ENCODE data around the gene ZFX. TPM values are rescaled to one million over a fixed set of nuclear protein-coding genes. Genes with fewer than 3 reads are reported as not detected.

Gene ZFX
- total RNA-seq, 1 donor from 2014 or later: 72.8 TPM

DNA sequence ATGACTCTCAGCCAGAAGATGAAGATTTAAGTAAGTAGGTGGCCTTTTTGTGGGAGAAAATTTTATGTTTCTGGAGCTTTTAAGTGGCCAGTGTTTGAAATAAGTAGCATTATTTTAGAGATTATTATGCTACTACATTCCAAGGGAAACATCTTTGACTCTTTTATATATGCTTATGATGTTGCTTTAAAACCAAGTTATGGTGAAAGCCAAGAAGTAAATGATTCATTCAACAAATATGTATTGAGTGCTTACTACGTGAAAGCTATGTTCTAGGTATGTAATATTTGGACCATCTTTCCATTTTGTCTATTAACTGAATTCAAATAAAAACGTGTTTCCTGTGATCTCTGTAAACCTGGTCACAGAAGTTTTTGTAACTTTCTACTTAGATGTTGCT lies 58.3 kb downstream of the ZFX start:
- Mint-ChIP-seq H3K4me3 (ENCODE audit: unreplicated experiment) (no peak overlapping the region), H3K36me3 (ENCODE audit: low read depth) (peaks cover 32% of the 10 kb centered on the region), H3K9me3 (ENCODE audit: low read depth) (no peaks in the 10 kb centered on the region), H3K27me3 (ENCODE audit: low read depth) (no peaks in the 10 kb centered on the region), H3K27ac (ENCODE audit: unreplicated experiment) (peak overlapping the region; percentile 56), H3K4me1 (ENCODE audit: low read depth) (peaks cover 37% of the 10 kb centered on the region)
- no peak for DNase-seq (ENCODE audit: low spot score)
- TF ChIP-seq, protein P1, sequence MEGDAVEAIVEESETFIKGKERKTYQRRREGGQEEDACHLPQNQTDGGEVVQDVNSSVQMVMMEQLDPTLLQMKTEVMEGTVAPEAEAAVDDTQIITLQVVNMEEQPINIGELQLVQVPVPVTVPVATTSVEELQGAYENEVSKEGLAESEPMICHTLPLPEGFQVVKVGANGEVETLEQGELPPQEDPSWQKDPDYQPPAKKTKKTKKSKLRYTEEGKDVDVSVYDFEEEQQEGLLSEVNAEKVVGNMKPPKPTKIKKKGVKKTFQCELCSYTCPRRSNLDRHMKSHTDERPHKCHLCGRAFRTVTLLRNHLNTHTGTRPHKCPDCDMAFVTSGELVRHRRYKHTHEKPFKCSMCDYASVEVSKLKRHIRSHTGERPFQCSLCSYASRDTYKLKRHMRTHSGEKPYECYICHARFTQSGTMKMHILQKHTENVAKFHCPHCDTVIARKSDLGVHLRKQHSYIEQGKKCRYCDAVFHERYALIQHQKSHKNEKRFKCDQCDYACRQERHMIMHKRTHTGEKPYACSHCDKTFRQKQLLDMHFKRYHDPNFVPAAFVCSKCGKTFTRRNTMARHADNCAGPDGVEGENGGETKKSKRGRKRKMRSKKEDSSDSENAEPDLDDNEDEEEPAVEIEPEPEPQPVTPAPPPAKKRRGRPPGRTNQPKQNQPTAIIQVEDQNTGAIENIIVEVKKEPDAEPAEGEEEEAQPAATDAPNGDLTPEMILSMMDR (IDR thresholded peaks at IDR 0.05): no peak

DNA sequence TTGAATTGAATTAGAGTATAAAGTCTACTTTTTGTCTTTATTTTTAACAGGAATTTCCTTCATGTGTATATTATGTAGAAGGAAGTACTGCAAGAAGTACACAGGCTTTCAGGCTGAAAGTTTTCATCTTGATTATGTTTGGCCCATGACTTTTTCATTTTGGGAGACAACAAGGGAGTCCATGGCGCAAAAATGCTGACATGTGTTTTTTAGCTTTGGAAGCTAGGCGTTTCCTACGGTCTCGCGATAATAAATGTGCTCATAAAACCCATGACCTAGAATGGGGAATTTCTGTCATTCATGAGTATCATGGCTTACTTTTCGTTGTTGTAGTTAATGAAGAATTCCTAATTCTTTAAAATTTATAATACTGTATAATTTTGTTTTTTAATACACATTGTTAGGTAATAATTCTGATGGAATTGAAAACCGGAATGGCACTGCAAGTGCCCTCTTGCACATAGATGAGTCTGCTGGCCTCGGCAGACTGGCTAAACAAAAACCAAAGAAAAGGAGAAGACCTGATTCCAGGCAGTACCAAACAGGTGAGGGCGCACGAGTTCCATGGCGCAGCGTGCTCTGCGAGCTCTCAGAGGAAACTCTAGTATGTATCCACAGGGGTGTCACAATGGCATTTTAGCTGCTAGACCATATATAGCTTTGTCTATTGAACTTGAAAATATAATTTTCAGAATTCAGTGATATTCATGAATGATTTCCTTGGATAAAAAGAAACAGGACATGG lies 59.1 kb downstream of the ZFX start:
- Mint-ChIP-seq H3K4me1 (ENCODE audit: low read depth) (peaks cover 29% of the 10 kb centered on the region), H3K9me3 (ENCODE audit: low read depth) (no peaks in the 10 kb centered on the region), H3K4me3 (ENCODE audit: unreplicated experiment) (no peak overlapping the region), H3K36me3 (ENCODE audit: low read depth) (peaks cover 31% of the 10 kb centered on the region), H3K27me3 (ENCODE audit: low read depth) (no peaks in the 10 kb centered on the region), H3K27ac (ENCODE audit: unreplicated experiment) (no peak overlapping the region)
- no peak for DNase-seq (ENCODE audit: low spot score)
- TF ChIP-seq, protein P1 (IDR thresholded peaks at IDR 0.05): no peak

DNA sequence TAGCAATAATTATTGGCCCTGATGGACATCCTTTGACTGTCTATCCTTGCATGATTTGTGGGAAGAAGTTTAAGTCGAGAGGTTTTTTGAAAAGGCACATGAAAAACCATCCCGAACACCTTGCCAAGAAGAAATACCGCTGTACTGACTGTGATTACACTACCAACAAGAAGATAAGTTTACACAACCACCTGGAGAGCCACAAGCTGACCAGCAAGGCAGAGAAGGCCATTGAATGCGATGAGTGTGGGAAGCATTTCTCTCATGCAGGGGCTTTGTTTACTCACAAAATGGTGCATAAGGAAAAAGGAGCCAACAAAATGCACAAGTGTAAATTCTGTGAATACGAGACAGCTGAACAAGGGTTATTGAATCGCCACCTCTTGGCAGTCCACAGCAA lies 60.7 kb downstream of the ZFX start:
- H3K9me3 Mint-ChIP-seq (ENCODE audit: low read depth): no peaks in the 10 kb centered on the region
- no peaks in the 10 kb centered on the region for H3K27me3 Mint-ChIP-seq (ENCODE audit: low read depth)
- H3K4me1 Mint-ChIP-seq (ENCODE audit: low read depth): peaks cover 18% of the 10 kb centered on the region
- no peak overlapping the region for H3K4me3 Mint-ChIP-seq (ENCODE audit: unreplicated experiment)
- no peak for DNase-seq (ENCODE audit: low spot score)
- TF ChIP-seq, protein P1 (IDR thresholded peaks at IDR 0.05): no peak
- H3K27ac Mint-ChIP-seq (ENCODE audit: unreplicated experiment): no peak overlapping the region
- H3K36me3 Mint-ChIP-seq (ENCODE audit: low read depth): peaks cover 33% of the 10 kb centered on the region

DNA sequence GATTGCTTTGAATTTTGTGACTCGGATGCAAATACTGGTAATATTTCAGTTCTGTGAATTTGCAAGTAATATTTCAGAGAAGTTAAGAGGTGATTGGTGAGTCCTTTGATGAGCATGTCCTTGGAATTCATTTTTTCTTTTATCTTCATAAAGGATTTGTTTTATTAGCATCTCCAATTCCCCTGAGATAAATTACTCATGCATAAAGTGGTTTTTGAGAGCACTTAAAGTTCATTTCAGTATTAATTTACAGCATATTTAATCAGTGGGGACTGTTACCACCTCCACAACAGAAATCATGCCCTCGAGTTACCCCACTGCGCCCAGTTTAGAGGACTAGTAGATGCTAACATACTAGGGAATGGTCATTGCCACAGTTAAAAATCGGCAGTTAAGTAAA lies 65.0 kb downstream of the ZFX start:
- H3K9me3 Mint-ChIP-seq (ENCODE audit: low read depth): no peaks in the 10 kb centered on the region
- no peak overlapping the region for H3K4me3 Mint-ChIP-seq (ENCODE audit: unreplicated experiment)
- peaks cover 25% of the 10 kb centered on the region for H3K36me3 Mint-ChIP-seq (ENCODE audit: low read depth)
- no peaks in the 10 kb centered on the region for H3K27me3 Mint-ChIP-seq (ENCODE audit: low read depth)
- TF ChIP-seq, protein P1 (IDR thresholded peaks at IDR 0.05): no peak
- no peak overlapping the region for H3K27ac Mint-ChIP-seq (ENCODE audit: unreplicated experiment)
- no peak for DNase-seq (ENCODE audit: low spot score)
- no peaks in the 10 kb centered on the region for H3K4me1 Mint-ChIP-seq (ENCODE audit: low read depth)

DNA sequence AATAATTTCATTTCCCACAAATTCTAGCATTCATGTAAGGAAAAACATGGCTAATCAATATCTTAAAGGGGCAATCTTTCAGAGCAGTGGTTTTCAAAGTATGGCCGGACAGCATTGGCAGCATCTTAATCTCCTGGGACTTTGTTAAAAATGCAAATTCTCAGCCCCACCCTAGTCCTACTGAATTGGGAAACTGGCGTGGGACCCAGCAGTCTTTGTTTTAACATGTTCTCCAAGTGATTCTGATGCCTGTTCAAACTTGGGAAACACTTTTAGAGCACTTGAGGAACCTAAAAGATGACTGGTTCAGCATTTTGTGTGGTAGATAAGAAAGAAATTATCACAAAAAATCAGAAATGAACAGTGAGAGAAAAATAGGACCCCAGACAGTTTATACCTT lies 65.7 kb downstream of the ZFX start:
- H3K4me3 Mint-ChIP-seq (ENCODE audit: unreplicated experiment): no peak overlapping the region
- peaks cover 21% of the 10 kb centered on the region for H3K36me3 Mint-ChIP-seq (ENCODE audit: low read depth)

More for the DNA sequence above, 65.7 kb downstream of the ZFX start:
- H3K27ac Mint-ChIP-seq (ENCODE audit: unreplicated experiment): no peak overlapping the region
- H3K27me3 Mint-ChIP-seq (ENCODE audit: low read depth): no peaks in the 10 kb centered on the region
- TF ChIP-seq, protein P1 (IDR thresholded peaks at IDR 0.05): no peak
- no peak for DNase-seq (ENCODE audit: low spot score)
- H3K9me3 Mint-ChIP-seq (ENCODE audit: low read depth): no peaks in the 10 kb centered on the region
- no peaks in the 10 kb centered on the region for H3K4me1 Mint-ChIP-seq (ENCODE audit: low read depth)
